Stimulated activated naive B cell treated with anti-CD40 and anti-IgM and Interleukin-4, amounts not matched to agents 10 μg/mL and 1 μg/mL and 100 μg/mL, for 72 hours (primary cell): ENCODE measurements around the gene SCMH1.

ENCODE experiments used
- ATAC-seq, 2 donors: fragments of 150-1000 bp; cut with Tn5 transposase; replicated peaks; 2 replicates each; pipeline ENCODE4 v1.10.0; 2021; ENCODE audit warnings: moderate library complexity in 1 of 2
- DNase-seq: peaks from one replicate; pipeline ENCODE4 v3.0.0; 2021
- H3K27ac Mint-ChIP-seq: one replicate; pipeline ENCODE4 v1.8.0; 2022; ENCODE audit warnings: mild to moderate bottlenecking, mixed read lengths
- H3K27me3 Mint-ChIP-seq, 2 donors: one replicate each; pipeline ENCODE4 v1.8.0; 2022; ENCODE audit warnings: mixed read lengths in 2 of 2
- H3K36me3 Mint-ChIP-seq, 2 donors: one replicate each; pipeline ENCODE4 v1.8.0; 2022; ENCODE audit warnings: mixed read lengths in 2 of 2, mild to moderate bottlenecking in 1 of 2
- H3K4me1 Mint-ChIP-seq, 2 donors: one replicate each; pipeline ENCODE4 v1.8.0; 2022; ENCODE audit warnings: mixed read lengths in 2 of 2, mild to moderate bottlenecking in 1 of 2
- H3K4me3 Mint-ChIP-seq, 2 donors: one replicate each; pipeline ENCODE4 v1.8.0; 2022; ENCODE audit warnings: mild to moderate bottlenecking in 2 of 2, mixed read lengths in 2 of 2, moderate library complexity in 1 of 2
- H3K9me3 Mint-ChIP-seq, 2 donors: one replicate each; pipeline ENCODE4 v1.8.0; 2022; ENCODE audit warnings: mixed read lengths in 2 of 2, mild to moderate bottlenecking in 1 of 2

Gene SCMH1

GRCh38 chr1:41169066-41169798 is 72.9 kb downstream of the SCMH1 start:
- peaks cover 29 to 33% of the 10 kb centered on the region in 2 donors for H3K4me1 Mint-ChIP-seq
- DNase-seq (no peak), ATAC-seq (no peak)
- H3K4me3 Mint-ChIP-seq = no peak overlapping the region
- peaks cover 31 to 40% of the 10 kb centered on the region in 2 donors for H3K36me3 Mint-ChIP-seq
- H3K27me3 Mint-ChIP-seq = no peaks in the 10 kb centered on the region
- H3K27ac Mint-ChIP-seq = no peak overlapping the region
- H3K9me3 Mint-ChIP-seq = peaks cover 16 to 23% of the 10 kb centered on the region in 2 donors

DNA sequence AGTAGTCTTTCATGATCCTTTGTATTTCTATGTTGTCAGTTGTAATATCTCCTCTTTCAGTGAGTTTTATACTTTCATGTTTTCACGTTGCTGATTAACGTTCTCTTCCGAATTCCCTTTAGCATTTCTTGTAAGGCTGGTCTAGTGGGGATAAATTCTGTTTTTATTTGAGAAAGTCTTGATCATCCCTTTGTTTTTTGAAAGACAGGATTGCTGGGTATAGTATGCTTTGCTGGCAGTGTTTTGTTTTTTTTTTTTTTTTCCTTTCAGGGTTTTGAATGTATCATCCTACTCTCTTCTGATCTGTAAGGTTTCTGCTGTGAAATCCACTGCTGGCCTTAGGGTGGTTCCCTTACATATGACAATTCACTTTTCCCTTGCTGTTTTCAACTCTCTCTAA is 74.4 kb downstream of the SCMH1 start:
- Mint-ChIP-seq H3K27ac (no peak overlapping the region), H3K9me3 (peaks cover 16 to 23% of the 10 kb centered on the region in 2 donors)

DNA sequence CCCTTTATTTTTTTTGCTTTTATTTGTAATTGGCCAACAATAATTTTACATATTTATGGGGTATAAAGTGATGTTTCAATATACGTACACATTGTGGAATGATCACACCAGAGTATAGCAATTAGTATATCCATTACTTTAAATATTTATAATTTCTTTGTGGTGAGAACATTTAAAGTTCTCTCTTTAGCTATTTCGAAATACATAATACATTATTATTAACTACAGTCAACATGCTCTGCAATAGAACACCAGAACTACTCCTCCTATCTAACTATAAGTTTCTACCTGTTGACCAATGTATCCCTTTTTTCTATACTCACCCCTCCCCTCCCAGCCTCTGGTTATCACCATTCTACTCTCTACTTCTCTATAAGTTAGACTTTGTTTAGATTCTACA is 77.4 kb downstream of the SCMH1 start:
- Mint-ChIP-seq H3K36me3 (peaks cover 17 to 22% of the 10 kb centered on the region in 2 donors), H3K4me3 (no peak overlapping the region)

More for the DNA sequence above, 74.4 kb downstream of the SCMH1 start:
- Mint-ChIP-seq H3K27me3 (no peaks in the 10 kb centered on the region), H3K4me1 (peaks cover 20 to 24% of the 10 kb centered on the region in 2 donors), H3K36me3 (peaks cover 33 to 35% of the 10 kb centered on the region in 2 donors), H3K4me3 (no peak overlapping the region)
- no peak for DNase-seq
- no peak for ATAC-seq

GRCh38 chr1:41162441-41162840 is 79.7 kb downstream of the SCMH1 start:
- H3K27me3 Mint-ChIP-seq = no peaks in the 10 kb centered on the region
- no peak overlapping the region for H3K4me3 Mint-ChIP-seq
- DNase-seq = no peak
- no peak for ATAC-seq
- no peak overlapping the region for H3K27ac Mint-ChIP-seq
- H3K9me3 Mint-ChIP-seq = peaks cover 1 to 5% of the 10 kb centered on the region in 2 donors
- H3K36me3 Mint-ChIP-seq = peaks cover under 1 to 6% of the 10 kb centered on the region in 2 donors
- no peaks in the 10 kb centered on the region for H3K4me1 Mint-ChIP-seq

More for the DNA sequence above, 77.4 kb downstream of the SCMH1 start:
- H3K4me1 Mint-ChIP-seq = no peaks in the 10 kb centered on the region
- no peak overlapping the region for H3K27ac Mint-ChIP-seq
- H3K9me3 Mint-ChIP-seq = peaks cover 12 to 19% of the 10 kb centered on the region in 2 donors
- no peak for ATAC-seq
- no peaks in the 10 kb centered on the region for H3K27me3 Mint-ChIP-seq
- DNase-seq = no peak

GRCh38 chr1:41161846-41162245 is 80.3 kb downstream of the SCMH1 start:
- Mint-ChIP-seq H3K27ac (no peak overlapping the region), H3K9me3 (peaks cover 1 to 5% of the 10 kb centered on the region in 2 donors), H3K27me3 (no peaks in the 10 kb centered on the region), H3K4me1 (no peaks in the 10 kb centered on the region), H3K36me3 (peaks cover 2 to 9% of the 10 kb centered on the region in 2 donors), H3K4me3 (no peak overlapping the region)
- no peak for ATAC-seq
- no peak for DNase-seq

GRCh38 chr1:41160498-41161110 is 81.5 kb downstream of the SCMH1 start:
- Mint-ChIP-seq H3K27me3 (no peaks in the 10 kb centered on the region), H3K27ac (peak overlapping the region; percentile 59), H3K4me1 (no peaks in the 10 kb centered on the region), H3K36me3 (peaks cover 3 to 9% of the 10 kb centered on the region in 2 donors), H3K4me3 (no peak overlapping the region), H3K9me3 (peaks cover 0 to 2% of the 10 kb centered on the region in 2 donors)
- DNase-seq = no peak
- ATAC-seq = no peak

GRCh38 chr1:41158966-41159365 is 83.1 kb downstream of the SCMH1 start:
- ATAC-seq (no peak), DNase-seq (no peak)
- H3K36me3 Mint-ChIP-seq = peaks cover 3 to 7% of the 10 kb centered on the region in 2 donors
- H3K9me3 Mint-ChIP-seq = no peaks in the 10 kb centered on the region
- no peak overlapping the region for H3K27ac Mint-ChIP-seq
- H3K4me1 Mint-ChIP-seq = no peaks in the 10 kb centered on the region
- H3K4me3 Mint-ChIP-seq = no peak overlapping the region
- no peaks in the 10 kb centered on the region for H3K27me3 Mint-ChIP-seq

GRCh38 chr1:41158147-41158875 is 83.8 kb downstream of the SCMH1 start:
- Mint-ChIP-seq H3K4me3 (no peak overlapping the region), H3K27ac (no peak overlapping the region), H3K27me3 (no peaks in the 10 kb centered on the region), H3K4me1 (no peaks in the 10 kb centered on the region), H3K9me3 (no peaks in the 10 kb centered on the region), H3K36me3 (peaks cover 3 to 5% of the 10 kb centered on the region in 2 donors)
- DNase-seq = no peak
- ATAC-seq = no peak

DNA sequence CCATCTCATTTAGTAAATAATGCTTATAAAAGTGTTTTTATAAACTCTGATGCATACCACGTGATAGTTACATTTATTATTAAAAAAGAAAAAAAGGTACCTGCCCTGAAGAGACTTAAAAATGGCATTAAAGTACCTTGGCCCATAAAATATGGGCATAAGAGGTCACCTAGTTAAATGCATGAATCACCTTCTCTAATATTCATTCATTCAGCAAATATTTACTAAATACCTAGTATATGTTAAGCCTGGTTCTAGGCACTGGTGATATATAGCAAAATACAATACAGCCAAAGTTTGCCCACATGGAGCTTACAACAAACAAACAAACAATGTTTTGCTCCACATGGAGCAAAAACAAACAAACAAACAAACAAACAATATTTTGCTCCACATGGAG is 87.0 kb downstream of the SCMH1 start:
- peaks cover 9 to 10% of the 10 kb centered on the region in 2 donors for H3K36me3 Mint-ChIP-seq
- H3K27ac Mint-ChIP-seq = peak overlapping the region; percentile 51
- no peak for ATAC-seq
- no peaks in the 10 kb centered on the region for H3K9me3 Mint-ChIP-seq
- DNase-seq = no peak
- H3K27me3 Mint-ChIP-seq = no peaks in the 10 kb centered on the region
- H3K4me1 Mint-ChIP-seq = no peaks in the 10 kb centered on the region
- no peak overlapping the region for H3K4me3 Mint-ChIP-seq

- H3K9me3 Mint-ChIP-seq = no peaks in the 10 kb centered on the region
- no peaks in the 10 kb centered on the region for H3K27me3 Mint-ChIP-seq
- no peak for ATAC-seq
- no peaks in the 10 kb centered on the region for H3K4me1 Mint-ChIP-seq
- no peak overlapping the region for H3K4me3 Mint-ChIP-seq
- no peak overlapping the region for H3K27ac Mint-ChIP-seq
- peaks cover 19 to 23% of the 10 kb centered on the region in 2 donors for H3K36me3 Mint-ChIP-seq
- DNase-seq = no peak
These were observed 88.3 kb downstream of the SCMH1 start for GRCh38 chr1:41153750-41154274.

DNA sequence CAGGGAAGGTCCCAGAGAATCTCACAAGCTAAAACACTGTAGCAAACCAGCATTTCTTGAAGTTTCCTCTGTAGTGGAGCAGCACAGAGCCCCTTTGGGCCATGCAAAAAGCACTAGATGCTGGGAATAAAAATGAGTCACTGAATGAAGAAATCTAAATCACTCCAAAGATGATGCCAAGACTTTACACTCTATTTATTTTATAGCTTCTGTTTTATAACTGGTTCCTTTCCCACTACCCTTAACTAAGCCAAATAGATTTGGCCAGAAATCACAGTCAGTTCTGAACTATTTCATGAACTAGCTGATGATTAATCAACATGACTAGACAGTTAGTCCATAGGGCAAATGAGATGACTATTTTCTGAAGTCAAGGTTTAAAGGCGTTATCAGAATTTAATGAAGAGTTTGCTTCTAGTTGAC is 89.5 kb downstream of the SCMH1 start:
- Mint-ChIP-seq H3K27me3 (no peaks in the 10 kb centered on the region), H3K4me3 (no peak overlapping the region), H3K36me3 (peaks cover 19 to 23% of the 10 kb centered on the region in 2 donors), H3K4me1 (no peaks in the 10 kb centered on the region), H3K9me3 (no peaks in the 10 kb centered on the region), H3K27ac (no peak overlapping the region)
- no peak for DNase-seq
- no peak for ATAC-seq

DNA sequence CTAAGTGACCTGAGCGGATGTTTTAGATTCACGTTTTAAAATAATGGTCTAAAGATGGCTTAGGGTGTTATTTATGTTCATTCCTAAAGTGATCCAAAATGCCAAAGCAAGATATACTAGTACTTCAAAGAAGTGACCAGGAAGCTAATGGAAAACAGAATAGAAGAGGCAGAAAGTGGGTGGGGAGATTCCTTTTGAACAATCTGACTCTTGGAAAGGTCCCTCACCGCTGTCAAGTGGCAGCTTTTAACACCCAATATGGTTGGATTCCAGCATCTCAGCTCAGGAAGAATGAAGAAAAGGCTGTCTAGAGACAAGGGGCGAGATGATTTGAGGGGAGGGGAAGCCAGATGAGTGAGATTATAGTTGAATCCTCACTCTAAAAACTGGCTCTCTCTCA is 90.3 kb downstream of the SCMH1 start:
- Mint-ChIP-seq H3K9me3 (no peaks in the 10 kb centered on the region), H3K4me3 (no peak overlapping the region), H3K27ac (no peak overlapping the region), H3K4me1 (no peaks in the 10 kb centered on the region), H3K27me3 (no peaks in the 10 kb centered on the region), H3K36me3 (peaks cover 16 to 21% of the 10 kb centered on the region in 2 donors)
- ATAC-seq (no peak), DNase-seq (no peak)

DNA sequence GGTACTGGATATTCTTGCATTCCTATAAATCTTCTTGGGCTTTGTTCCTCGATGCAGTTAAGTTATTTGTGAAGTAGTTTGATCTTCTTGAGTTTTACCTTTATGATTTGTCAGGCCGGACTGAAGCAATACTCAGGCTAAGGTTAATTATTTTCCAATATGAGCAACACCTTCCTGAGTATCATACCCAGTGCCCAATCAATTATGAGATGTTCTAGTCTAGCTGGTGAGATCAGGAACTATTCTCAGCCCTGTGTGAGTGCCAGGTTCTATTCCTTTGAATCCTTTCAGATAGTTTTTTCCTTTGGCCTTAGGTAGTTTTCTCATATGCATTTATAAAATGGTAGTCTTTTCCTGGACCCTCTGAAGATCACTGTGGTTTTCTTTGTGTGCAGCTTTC is 92.5 kb downstream of the SCMH1 start:
- ATAC-seq = no peak
- H3K36me3 Mint-ChIP-seq = peaks cover 16 to 23% of the 10 kb centered on the region in 2 donors
- H3K4me1 Mint-ChIP-seq = no peaks in the 10 kb centered on the region
- no peak overlapping the region for H3K27ac Mint-ChIP-seq
- H3K4me3 Mint-ChIP-seq = no peak overlapping the region
- DNase-seq = no peak
- H3K9me3 Mint-ChIP-seq = no peaks in the 10 kb centered on the region
- H3K27me3 Mint-ChIP-seq = no peaks in the 10 kb centered on the region

- Mint-ChIP-seq H3K36me3 (peaks cover 25 to 41% of the 10 kb centered on the region in 2 donors), H3K4me3 (no peak overlapping the region)
These were observed 97.8 kb downstream of the SCMH1 start for GRCh38 chr1:41144285-41144684.

More at GRCh38 chr1:41144285-41144684, 97.8 kb downstream of the SCMH1 start:
- ATAC-seq = no peak
- Mint-ChIP-seq H3K27me3 (no peaks in the 10 kb centered on the region), H3K9me3 (peaks cover 0 to 6% of the 10 kb centered on the region in 2 donors), H3K27ac (no peak overlapping the region), H3K4me1 (no peaks in the 10 kb centered on the region)
- no peak for DNase-seq
